K562 (cell line): Measurements from ENCODE around the gene HOXA13. TPM values are rescaled to one million over a fixed set of nuclear protein-coding genes. Genes with fewer than 3 reads are reported as not detected.

ENCODE experiments used
- ATAC-seq: fragments of 200-7000 bp; cut with Tn5 transposase; 3 replicates; pipeline ENCODE4 v1.9.1; 2020; ENCODE audit warnings: moderate library complexity
- BruUV-seq: library from RNA; stranded (reverse); fragments of 400-500 nt; replicated peaks from 2 replicates; lab custom pipeline; 2021; lab: Mats Ljungman, UMichigan
- CTCF ChIA-PET: fragments of 300-600 bp; formaldehyde crosslinking; extraction: SDS; loops from one replicate; lab custom pipeline; 2021; ENCODE audit warnings: low intra/inter-chr PET ratio; lab: Yijun Ruan, JAX
- POLR2A ChIA-PET: fragments of 300-600, 350-650 bp; sonication (Branson Sonifier 250); formaldehyde crosslinking; extraction: SDS; loops from one replicate; lab custom pipeline; 2021; ENCODE audit warnings: antibody characterized with exemption, inconsistent platforms; lab: Yijun Ruan, JAX
- DNase-seq, 4 experiments: peaks; one replicate each; pipeline versions ENCODE4 v3.0.0 to v3.0.0-alpha.2; 2011 to 2018; ENCODE audit warnings: low spot score in 3 of 4, mixed read lengths in 3 of 4; ENCODE audit errors: extremely low read depth in 1 of 4
- FAIRE-seq: peaks from 2 replicates; lab custom pipeline; 2011; peaks lifted over from hg19 to GRCh38; lab: Jason Lieb, UNC
- H2AFZ ChIP-seq: 2 replicates; pipeline ENCODE4 v1.6.0; 2011; ENCODE audit warnings: low read depth, low read length, control low read depth, inconsistent platforms
- H3K27ac ChIP-seq: fragments of 200-600 bp; 3 replicates; pipeline ENCODE4 v1.8.0; 2011; ENCODE audit warnings: low read depth, mild to moderate bottlenecking, control low read depth, inconsistent platforms, low read length, moderate library complexity, mixed read lengths; ENCODE audit errors: extremely low read depth
- H3K27me3 ChIP-seq, 2 experiments: fragments of 300-600 bp in 1 of 2; 2 replicates in 1 of 2; 3 replicates in 1 of 2; pipeline versions ENCODE4 v1.6.0 to v1.8.0; 2011; ENCODE audit warnings: inconsistent platforms in 2 of 2, low read length in 2 of 2, mild to moderate bottlenecking in 1 of 2, mixed read lengths in 1 of 2, moderate library complexity in 1 of 2; ENCODE audit not compliant: control insufficient read depth in 2 of 2, insufficient read depth in 2 of 2
- H3K36me3 ChIP-seq: fragments of 300-600 bp; 3 replicates; pipeline ENCODE4 v1.8.0; 2011; ENCODE audit warnings: mild to moderate bottlenecking, low read length, inconsistent platforms; ENCODE audit not compliant: control insufficient read depth, insufficient read depth
- H3K4me1 ChIP-seq, 2 experiments: fragments of 200-600 bp in 1 of 2; replicated peaks in 1 of 2; 2 replicates in 1 of 2; 3 replicates in 1 of 2; pipeline versions ENCODE4 v1.5.1 to v1.8.0; 2011; ENCODE audit warnings: inconsistent platforms in 2 of 2, low read length in 2 of 2, mild to moderate bottlenecking in 1 of 2, mixed read lengths in 1 of 2, moderate library complexity in 1 of 2; ENCODE audit not compliant: control insufficient read depth in 2 of 2, insufficient read depth in 2 of 2
- H3K4me2 ChIP-seq: 2 replicates; pipeline ENCODE4 v1.6.1; 2011; ENCODE audit warnings: low read length, control low read depth, inconsistent platforms, mixed read lengths; ENCODE audit not compliant: insufficient read depth
- H3K4me3 ChIP-seq: fragments of 200-600 bp; sonication (generic), shearing (Covaris generic); 2 replicates; pipeline ENCODE4 v1.5.1; 2016; ENCODE audit warnings: control low read depth, inconsistent platforms
- H3K79me2 ChIP-seq: fragments of 200-600 bp; 3 replicates; pipeline ENCODE4 v1.8.0; 2011; ENCODE audit warnings: low read length, inconsistent platforms; ENCODE audit not compliant: control insufficient read depth, insufficient read depth
- H3K9ac ChIP-seq, 2 experiments: 2 replicates each; pipeline versions ENCODE4 v1.6.0 to v1.6.1; 2011; ENCODE audit warnings: low read depth in 2 of 2, low read length in 2 of 2, control low read depth in 1 of 2, inconsistent platforms in 1 of 2, mild to moderate bottlenecking in 1 of 2, mixed read lengths in 1 of 2; ENCODE audit not compliant: insufficient read depth in 1 of 2
- H3K9me1 ChIP-seq: one replicate; pipeline ENCODE4 v1.6.0; 2011; ENCODE audit warnings: inconsistent platforms, mild to moderate bottlenecking, low read length, moderate library complexity; ENCODE audit not compliant: control insufficient read depth, insufficient read depth
- H3K9me3 ChIP-seq: replicated peaks from 2 replicates; pipeline ENCODE4 v1.5.1; 2011; ENCODE audit warnings: low read depth, low read length, inconsistent platforms; ENCODE audit not compliant: control insufficient read depth, insufficient read depth
- H4K20me1 ChIP-seq: replicated peaks from 2 replicates; pipeline ENCODE4 v1.6.1; 2011; ENCODE audit warnings: low read length, inconsistent platforms, mixed read lengths; ENCODE audit not compliant: control insufficient read depth, insufficient read depth
- ZBTB11 ChIP-seq, 3 experiments: fragments of 200-800 bp in 1 of 3; fragments of 250-450 bp in 1 of 3; fragments of 450-650 bp in 1 of 3; sonication (Bioruptor Pico) in 1 of 3; sonication (Bioruptor generic) in 1 of 3; formaldehyde crosslinking in 1 of 3; IDR thresholded peaks; 2 replicates each; pipeline versions ENCODE4 v1.6.1 to v1.8.0; 2016 to 2022; ENCODE audit warnings: mild to moderate bottlenecking in 2 of 3, missing genetic modification characterization in 2 of 3, missing compliant biosample characterization in 1 of 3, moderate library complexity in 1 of 3
- ZBTB33 ChIP-seq: sonication (generic); formaldehyde crosslinking; IDR thresholded peaks from 2 replicates; pipeline ENCODE4 v1.8.1; 2023; ENCODE audit warnings: mild to moderate bottlenecking, missing genetic modification reagents
- ZFX ChIP-seq: sonication (generic); formaldehyde crosslinking; IDR thresholded peaks from 2 replicates; pipeline ENCODE4 v1.8.0; 2022; ENCODE audit warnings: mild to moderate bottlenecking, missing genetic modification reagents, moderate library complexity
- ZNF12 ChIP-seq: sonication (generic); formaldehyde crosslinking; IDR thresholded peaks from 2 replicates; pipeline ENCODE4 v1.4.0; 2020; ENCODE audit warnings: mild to moderate bottlenecking, missing genetic modification reagents
- ZNF354B ChIP-seq: fragments of 250-450 bp; sonication (Bioruptor Pico); IDR thresholded peaks from 2 replicates; pipeline ENCODE4 v1.4.0; 2020
- WGBS: fragments of 100-300 bp; shearing (Covaris generic); methylation state at CpG from one replicate; pipeline ENCODE4 v1.1.6; 2016; ENCODE audit warnings: low coverage, mixed read lengths; ENCODE audit not compliant: insufficient coverage; ENCODE audit errors: missing lambda C conversion rate; 5-methylcytosine and 5-hydroxymethylcytosine counted together
- in situ Hi-C: fragments of 300-500 bp; cut with MboI; formaldehyde crosslinking; loops from 4 replicates; pipeline ENCODE4 v1.15.0; 2018; ENCODE audit warnings: inconsistent platforms, mixed read lengths
- intact Hi-C: fragments of 100-400 bp; cut with micrococcal nuclease; formaldehyde crosslinking; loops from 2 replicates; pipeline ENCODE4 v1.14.2; 2022
- polyA plus RNA-seq, 8 experiments: library from polyadenylated mRNA; depleted of rRNA in 4 of 8; stranded (reverse) in 5 of 8; unstranded in 3 of 8; fragments of >200 nt; fragmentation: Nextera tagmentation in 2 of 8; fragmentation: Illumina TruSeq in 1 of 8; extraction: Ambion mirVana in 2 of 8; extraction: Trizol in 1 of 8; gene quantifications; 2 replicates each; pipeline versions ENCODE4 v1.2.1 to v1.2.3, GENCODE V29; 2011 to 2014; ENCODE audit warnings: inconsistent platforms in 1 of 8, missing spikeins in 1 of 8
- total RNA-seq, 7 experiments: library from RNA; depleted of rRNA in 6 of 7; stranded (reverse); fragments of >200 nt in 6 of 7; fragmentation: Illumina TruSeq in 2 of 7; extraction: Trizol in 2 of 7; gene quantifications; 2 replicates each; pipeline versions ENCODE4 v1.2.1 to v1.2.3, GENCODE V29; 2011 to 2021; ENCODE audit warnings: low replicate concordance in 1 of 7

Gene HOXA13
- total and polyA plus RNA-seq, 9 of the 15 experiments (the other 6 are each of a cell fraction or from before 2014, with no cell fraction given), result not detected

DNA sequence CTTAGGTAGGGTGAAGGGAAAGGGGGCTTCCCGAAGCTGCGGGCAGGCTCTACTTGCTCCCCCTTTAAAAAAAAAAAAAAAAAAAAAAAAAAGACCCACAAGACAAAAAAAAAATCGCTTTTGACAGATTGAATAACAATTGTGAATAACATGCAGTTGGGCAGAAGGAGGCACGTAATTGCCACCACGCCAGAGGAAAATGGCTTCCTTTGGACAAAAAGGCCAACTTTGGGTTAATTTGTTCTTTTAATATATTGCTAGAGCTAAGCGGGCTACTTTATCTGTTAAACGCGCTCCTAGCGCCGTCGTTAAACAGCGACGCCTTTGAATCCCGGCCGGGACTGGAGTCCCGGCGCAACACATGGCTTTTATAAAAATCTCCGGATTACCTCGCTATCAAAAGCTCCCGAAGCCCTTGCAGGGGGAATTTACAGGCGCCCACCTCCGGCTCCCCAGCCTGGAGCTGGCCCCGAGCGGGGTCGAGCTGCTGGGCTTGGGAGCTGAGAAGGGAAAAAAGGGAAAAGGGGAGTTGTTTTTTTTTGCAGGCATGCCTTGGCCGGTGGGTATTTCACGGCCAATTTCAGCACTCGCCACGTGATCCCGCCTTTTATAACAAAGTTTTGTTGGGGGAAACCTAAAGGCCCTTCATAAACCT lies 16.1 kb downstream of the HOXA13 start:
- in situ Hi-C loops, result no loop called here
- WGBS, result 15% methylated on average over 25 of the region's 30 CpGs
- ChIA-PET CTCF (no interaction called here), POLR2A (no interaction called here)
- Histone ChIP-seq H3K9ac (no peak overlapping the region), H3K4me2 (no peak overlapping the region), H2AFZ (no peak overlapping the region), H3K79me2 (no peaks in the 10 kb centered on the region), H3K9me1 (no peaks in the 10 kb centered on the region), H3K27me3 (peaks cover 48 to 79% of the 10 kb centered on the region in 2 experiments), H3K4me3 (no peak overlapping the region), H3K36me3 (no peaks in the 10 kb centered on the region), H3K27ac (no peak overlapping the region), H4K20me1 (no peaks in the 10 kb centered on the region), H3K4me1 (peaks cover 0 to 29% of the 10 kb centered on the region in 2 experiments; a peak in 2 of 5 replicates), H3K9me3 (no peaks in the 10 kb centered on the region; the same call in 1 of the 2 replicates)
- FAIRE-seq (no peak), DNase-seq (no peak), ATAC-seq (no peak)
- TF ChIP-seq ZNF12 (CRISPR knock-in tag) (no peak), ZBTB33 (no peak), ZBTB11 (CRISPR knock-in tag; IDR thresholded peaks at IDR 0.05) (no peak), ZNF354B (CRISPR knock-in tag) (no peak), ZFX (CRISPR knock-in tag) (no peak)
- BruUV-seq, result no TSS peak
- intact Hi-C loops, result no loop called here
